Upper lobe of left lung (tissue), 4 donors: ENCODE data around the gene DICER1.

Experiments used
- EP300 ChIP-seq, 4 donors: sonication (generic); formaldehyde crosslinking; IDR thresholded peaks; one replicate each; pipeline ENCODE4 v1.5.1; 2017; ENCODE audit warnings: antibody characterized with exemption in 4 of 4, control low read depth in 2 of 4
- POLR2A ChIP-seq, 4 donors: fragments of 450-650 bp; IDR thresholded peaks; one replicate each; pipeline ENCODE4 v1.5.1; 2016 to 2017; ENCODE audit warnings: antibody characterized with exemption in 4 of 4, mild to moderate bottlenecking in 2 of 4
- TF ChIP-seq, protein P1 (sequence below), 6 experiments: fragments of 450-650 bp in 4 of 6; fragments of 200-600 bp in 2 of 6; sonication (generic) in 2 of 6; IDR thresholded peaks; one replicate each; pipeline ENCODE4 v1.5.1; 2016 to 2019; ENCODE audit warnings: antibody characterized with exemption in 6 of 6

DNA sequence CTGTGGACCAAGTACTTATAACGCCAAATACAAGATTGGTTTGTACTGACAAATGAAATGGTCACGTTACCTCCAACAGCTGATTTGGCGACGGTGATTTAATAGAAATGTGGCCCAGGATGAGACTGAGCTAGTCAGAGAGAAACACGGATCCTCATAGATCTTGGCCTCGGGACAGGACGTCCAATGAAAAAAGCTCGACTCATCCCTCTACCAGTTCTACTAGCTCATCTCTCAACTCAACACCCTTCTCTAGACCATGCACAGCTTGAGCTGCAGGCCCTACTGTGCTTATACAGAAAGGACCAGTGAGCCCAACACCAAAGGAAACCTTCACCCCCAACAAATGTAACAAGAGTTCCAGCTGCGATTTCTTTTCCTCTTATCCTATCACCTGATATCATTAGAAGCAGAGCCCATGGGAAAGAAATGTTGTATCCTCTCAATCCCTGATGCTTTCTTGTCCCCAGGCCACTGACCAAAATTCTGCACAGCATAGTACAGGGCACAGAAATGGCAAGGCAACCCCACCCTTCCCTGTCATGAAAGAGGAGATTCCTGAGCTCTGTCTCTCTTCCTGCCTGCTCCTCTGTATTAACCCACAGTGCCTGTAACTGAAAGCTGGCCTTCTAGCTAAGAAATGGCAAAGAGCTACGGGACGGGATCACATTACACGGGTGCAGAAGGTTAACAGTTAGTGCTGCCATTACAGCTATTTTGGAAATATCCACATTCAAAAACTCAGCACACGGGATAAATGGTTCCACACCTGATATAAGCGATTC, 39.2 kb downstream of the DICER1 start:
- TF ChIP-seq, protein P1, sequence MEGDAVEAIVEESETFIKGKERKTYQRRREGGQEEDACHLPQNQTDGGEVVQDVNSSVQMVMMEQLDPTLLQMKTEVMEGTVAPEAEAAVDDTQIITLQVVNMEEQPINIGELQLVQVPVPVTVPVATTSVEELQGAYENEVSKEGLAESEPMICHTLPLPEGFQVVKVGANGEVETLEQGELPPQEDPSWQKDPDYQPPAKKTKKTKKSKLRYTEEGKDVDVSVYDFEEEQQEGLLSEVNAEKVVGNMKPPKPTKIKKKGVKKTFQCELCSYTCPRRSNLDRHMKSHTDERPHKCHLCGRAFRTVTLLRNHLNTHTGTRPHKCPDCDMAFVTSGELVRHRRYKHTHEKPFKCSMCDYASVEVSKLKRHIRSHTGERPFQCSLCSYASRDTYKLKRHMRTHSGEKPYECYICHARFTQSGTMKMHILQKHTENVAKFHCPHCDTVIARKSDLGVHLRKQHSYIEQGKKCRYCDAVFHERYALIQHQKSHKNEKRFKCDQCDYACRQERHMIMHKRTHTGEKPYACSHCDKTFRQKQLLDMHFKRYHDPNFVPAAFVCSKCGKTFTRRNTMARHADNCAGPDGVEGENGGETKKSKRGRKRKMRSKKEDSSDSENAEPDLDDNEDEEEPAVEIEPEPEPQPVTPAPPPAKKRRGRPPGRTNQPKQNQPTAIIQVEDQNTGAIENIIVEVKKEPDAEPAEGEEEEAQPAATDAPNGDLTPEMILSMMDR (IDR thresholded peaks at IDR 0.05) = no peak
- TF ChIP-seq POLR2A (IDR thresholded peaks at IDR 0.05) = no peak
- no peak for TF ChIP-seq EP300 (IDR thresholded peaks at IDR 0.05)
